Cardiac muscle cell (in vitro differentiated cells and primary cell): ENCODE results near the gene IL3RA. TPM values are rescaled to one million over a fixed set of nuclear protein-coding genes. Genes with fewer than 3 reads are reported as not detected.

Experiments used
- DNase-seq, 2 donors: peaks; one replicate each; pipeline versions ENCODE4 v3.0.0 to v3.0.0-alpha.2; 2010 to 2017; ENCODE audit warnings: low read depth in 1 of 2, low spot score in 1 of 2
- H3K27ac ChIP-seq: fragments of 200-600 bp; sonication (generic); 2 replicates; pipeline ENCODE4 v1.5.1; 2016
- H3K27me3 ChIP-seq: fragments of 200-600 bp; sonication (generic); 2 replicates; pipeline ENCODE4 v1.6.0; 2016; ENCODE audit warnings: control low read depth
- H3K36me3 ChIP-seq: fragments of 200-600 bp; sonication (generic); 2 replicates; pipeline ENCODE4 v1.5.1; 2016; ENCODE audit warnings: control low read depth
- H3K4me1 ChIP-seq: fragments of 200-600 bp; sonication (generic); 2 replicates; pipeline ENCODE4 v1.8.1; 2017; ENCODE audit warnings: low read depth, mild to moderate bottlenecking, mixed run types
- H3K4me3 ChIP-seq: fragments of 200-600 bp; sonication (generic); 2 replicates; pipeline ENCODE4 v1.5.1; 2016; ENCODE audit warnings: mild to moderate bottlenecking
- H3K9me3 ChIP-seq: fragments of 200-600 bp; sonication (generic); 2 replicates; pipeline ENCODE4 v1.5.1; 2017; ENCODE audit warnings: low read depth, mild to moderate bottlenecking, control low read depth
- CTCF ChIP-seq: IDR thresholded peaks from 2 replicates; pipeline ENCODE4 v1.5.1; 2012; ENCODE audit warnings: low read depth, mild to moderate bottlenecking, low read length
- polyA plus RNA-seq: library from polyadenylated mRNA; unstranded; fragments of >200 nt; fragmentation: Nextera tagmentation; extraction: Ambion mirVana; gene quantifications from 2 replicates; pipeline ENCODE4 v1.2.1, GENCODE V29; 2016
- total RNA-seq: library from RNA; depleted of rRNA; stranded (reverse); fragments of >200 nt; gene quantifications from 2 replicates; pipeline ENCODE4 v1.2.3, GENCODE V29; 2016

The IL3RA gene
- total and polyA plus RNA-seq, 2 experiments from 2014 or later = 5.3 TPM; not detected in 1

- H3K9me3 ChIP-seq = no peaks in the 10 kb centered on the region
- no peaks in the 10 kb centered on the region for H3K27me3 ChIP-seq
- no peak overlapping the region for H3K27ac ChIP-seq
- no peaks in the 10 kb centered on the region for H3K36me3 ChIP-seq
- no peaks in the 10 kb centered on the region for H3K4me1 ChIP-seq
- no peak for TF ChIP-seq CTCF
- no peak overlapping the region for H3K4me3 ChIP-seq
- no peak for DNase-seq
These were observed 61.1 kb downstream of the IL3RA start for GRCh38 chrX:1397441-1398270.

- Histone ChIP-seq H3K9me3 (no peaks in the 10 kb centered on the region), H3K36me3 (peaks cover 8% of the 10 kb centered on the region), H3K4me3 (no peak overlapping the region), H3K27ac (no peak overlapping the region), H3K4me1 (no peaks in the 10 kb centered on the region), H3K27me3 (no peaks in the 10 kb centered on the region)
- DNase-seq = peak in 1 of 2 donors; percentile 34
- no peak for TF ChIP-seq CTCF
These were observed 62.1 kb downstream of the IL3RA start for GRCh38 chrX:1398431-1399340.

GRCh38 chrX:1400049-1400448 lies 63.5 kb downstream of the IL3RA start:
- TF ChIP-seq CTCF = no peak
- Histone ChIP-seq H3K4me1 (no peaks in the 10 kb centered on the region), H3K36me3 (peaks cover 14% of the 10 kb centered on the region), H3K9me3 (no peaks in the 10 kb centered on the region), H3K4me3 (no peak overlapping the region), H3K27me3 (no peaks in the 10 kb centered on the region), H3K27ac (no peak overlapping the region)
- no peak for DNase-seq

GRCh38 chrX:1400742-1401471 lies 64.3 kb downstream of the IL3RA start:
- Histone ChIP-seq H3K9me3 (no peaks in the 10 kb centered on the region), H3K36me3 (peaks cover 14% of the 10 kb centered on the region), H3K27ac (peak overlapping the region; percentile 18), H3K27me3 (no peaks in the 10 kb centered on the region), H3K4me1 (no peaks in the 10 kb centered on the region), H3K4me3 (no peak overlapping the region)
- DNase-seq = no peak
- TF ChIP-seq CTCF = no peak
